Measurements from ENCODE around the gene MLF2.

DNA sequence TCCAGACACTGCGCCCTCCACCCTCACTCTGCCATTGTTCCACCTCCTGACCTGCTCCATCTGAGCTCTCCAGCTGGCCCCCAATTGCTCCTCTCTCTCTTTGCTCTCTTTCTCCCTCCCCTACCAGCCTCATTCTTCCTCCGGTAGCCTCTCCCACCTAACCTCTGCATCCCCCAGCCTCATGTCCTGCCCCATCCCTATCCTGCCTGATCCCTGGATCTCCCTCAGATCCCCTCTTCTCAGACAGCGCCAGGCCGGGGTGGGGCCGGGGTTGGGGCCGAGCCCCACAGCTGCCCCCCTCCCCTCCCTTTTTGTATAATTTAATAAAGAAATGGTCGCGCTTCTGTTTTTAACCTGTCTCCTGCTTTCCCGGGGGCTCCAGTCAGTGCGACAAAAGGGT lies 17.7 kb upstream of the MLF2 start:
- TF ChIP-seq, protein P1, sequence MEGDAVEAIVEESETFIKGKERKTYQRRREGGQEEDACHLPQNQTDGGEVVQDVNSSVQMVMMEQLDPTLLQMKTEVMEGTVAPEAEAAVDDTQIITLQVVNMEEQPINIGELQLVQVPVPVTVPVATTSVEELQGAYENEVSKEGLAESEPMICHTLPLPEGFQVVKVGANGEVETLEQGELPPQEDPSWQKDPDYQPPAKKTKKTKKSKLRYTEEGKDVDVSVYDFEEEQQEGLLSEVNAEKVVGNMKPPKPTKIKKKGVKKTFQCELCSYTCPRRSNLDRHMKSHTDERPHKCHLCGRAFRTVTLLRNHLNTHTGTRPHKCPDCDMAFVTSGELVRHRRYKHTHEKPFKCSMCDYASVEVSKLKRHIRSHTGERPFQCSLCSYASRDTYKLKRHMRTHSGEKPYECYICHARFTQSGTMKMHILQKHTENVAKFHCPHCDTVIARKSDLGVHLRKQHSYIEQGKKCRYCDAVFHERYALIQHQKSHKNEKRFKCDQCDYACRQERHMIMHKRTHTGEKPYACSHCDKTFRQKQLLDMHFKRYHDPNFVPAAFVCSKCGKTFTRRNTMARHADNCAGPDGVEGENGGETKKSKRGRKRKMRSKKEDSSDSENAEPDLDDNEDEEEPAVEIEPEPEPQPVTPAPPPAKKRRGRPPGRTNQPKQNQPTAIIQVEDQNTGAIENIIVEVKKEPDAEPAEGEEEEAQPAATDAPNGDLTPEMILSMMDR (IDR thresholded peaks at IDR 0.05), result no peak
- no peak for TF ChIP-seq POLR2A (IDR thresholded peaks at IDR 0.05)

All from adrenal gland (tissue), 5 donors.